ENCODE results near the gene SMIM5.

- TF ChIP-seq CTCF (IDR thresholded peaks at IDR 0.05) (no peak), POLR2A (IDR thresholded peaks at IDR 0.05) (no peak)
These were observed 8.4 kb upstream of the SMIM5 start for GRCh38 chr17:75624714-75625345.
